22Rv1 (cell line): ENCODE results near the gene RRP15.

ENCODE experiments used
- CTCF ChIP-seq: fragments of 450-650 bp; IDR thresholded peaks from 2 replicates; pipeline ENCODE4 v1.5.1; 2017; ENCODE audit warnings: mild to moderate bottlenecking
- ZFX ChIP-seq: fragments of 450-650 bp; IDR thresholded peaks from 2 replicates; pipeline ENCODE4 v1.6.1; 2017; ENCODE audit warnings: antibody characterized with exemption, borderline replicate concordance

GRCh38 chr1:218365226-218365999 is 80.3 kb downstream of the RRP15 start:
- TF ChIP-seq CTCF (no peak), ZFX (no peak)
